Endothelial cell of umbilical vein (primary cell): ENCODE results near the gene PLEKHH3.

Experiments used
- CTCF ChIP-seq, 2 donors: IDR thresholded peaks; 1 replicate in 1 of 2; 2 replicates in 1 of 2; pipeline ENCODE4 v1.5.1; 2011; ENCODE audit warnings: low read length in 2 of 2, mild to moderate bottlenecking in 2 of 2, moderate library complexity in 2 of 2, control low read depth in 1 of 2, inconsistent platforms in 1 of 2, low read depth in 1 of 2; ENCODE audit not compliant: insufficient read depth in 1 of 2; ENCODE audit errors: extremely low read depth in 1 of 2
- EZH2 ChIP-seq: IDR thresholded peaks from 2 replicates; pipeline ENCODE4 v1.6.1; 2012; ENCODE audit warnings: borderline replicate concordance, low read depth, mild to moderate bottlenecking, moderate library complexity, low read length, inconsistent platforms; ENCODE audit not compliant: severe bottlenecking
- FOS ChIP-seq: IDR thresholded peaks from 2 replicates; pipeline ENCODE4 v1.6.1; 2011; ENCODE audit warnings: mild to moderate bottlenecking, low read length, moderate library complexity, borderline replicate concordance; ENCODE audit not compliant: insufficient read depth
- JUN ChIP-seq: IDR thresholded peaks from 2 replicates; pipeline ENCODE4 v1.6.1; 2011; ENCODE audit warnings: borderline replicate concordance, low read depth; ENCODE audit not compliant: insufficient read length, insufficient read depth
- MAX ChIP-seq: IDR thresholded peaks from 2 replicates; pipeline ENCODE4 v1.6.1; 2011; ENCODE audit not compliant: insufficient read depth, insufficient read length
- MYC ChIP-seq: IDR thresholded peaks from one replicate; pipeline ENCODE4 v1.6.1; 2011; ENCODE audit warnings: mild to moderate bottlenecking, low read depth, low read length
- POLR2A ChIP-seq: IDR thresholded peaks from 2 replicates; pipeline ENCODE4 v1.6.1; 2012; ENCODE audit warnings: low read depth, mild to moderate bottlenecking, control low read depth, low read length
- POLR2AphosphoS5 ChIP-seq: IDR thresholded peaks from 2 replicates; pipeline ENCODE4 v1.6.1; 2012; ENCODE audit warnings: low read depth, mild to moderate bottlenecking, control low read depth, low read length, moderate library complexity; ENCODE audit not compliant: insufficient read depth

- TF ChIP-seq CTCF (IDR thresholded peaks at IDR 0.05; ENCODE audit: extremely low read depth in 1 of 2, insufficient read depth in 1 of 2, low read depth in 1 of 2, low read length in 2 of 2) = peak; percentile 47 to 52
- TF ChIP-seq POLR2A = no peak
- no peak for TF ChIP-seq JUN
- no peak for TF ChIP-seq POLR2AphosphoS5
- TF ChIP-seq FOS = no peak
- TF ChIP-seq EZH2 = no peak
- TF ChIP-seq MYC = no peak
- TF ChIP-seq MAX = no peak
These were observed 44.3 kb upstream of the PLEKHH3 start for GRCh38 chr17:42720996-42721583.
